Measurements from ENCODE around the gene UXS1. TPM values are rescaled to one million over a fixed set of nuclear protein-coding genes. Genes with fewer than 3 reads are reported as not detected.

UXS1 gene
- polyA plus RNA-seq, 1 donor from 2014 or later = 19.1 TPM

- Histone ChIP-seq H3K9ac (ENCODE audit: low read length) (no peak overlapping the region), H3K4me2 (ENCODE audit: low read length) (no peak overlapping the region), H3K27ac (ENCODE audit: low read length) (no peak overlapping the region), H3K27me3 (ENCODE audit: insufficient read depth, low read depth, low read length) (peaks cover 18% of the 10 kb centered on the region), H3K9me2 (ENCODE audit: insufficient read depth, low read length) (no peaks in the 10 kb centered on the region), H3F3A (ENCODE audit: insufficient read depth, low read length, poor library complexity, severe bottlenecking) (no peaks in the 10 kb centered on the region), H4K20me1 (ENCODE audit: insufficient read depth) (no peaks in the 10 kb centered on the region), H3K9me3 (ENCODE audit: low read length) (no peaks in the 10 kb centered on the region), H3K36me3 (ENCODE audit: insufficient read depth, low read length) (no peaks in the 10 kb centered on the region), H3K4me3 (ENCODE audit: low read length) (no peak overlapping the region), H2AFZ (ENCODE audit: low read depth, low read length) (no peak overlapping the region), H3K79me2 (replicated peaks; ENCODE audit: insufficient read depth, low read length) (no peaks in the 10 kb centered on the region)
- TF ChIP-seq MXI1 (conservative IDR thresholded peaks at IDR 0.05; ENCODE audit: poor library complexity, severe bottlenecking) = no peak
- TF ChIP-seq EP300 (conservative IDR thresholded peaks at IDR 0.05; ENCODE audit: poor library complexity, severe bottlenecking) = no peak
These were observed 132.3 kb downstream of the UXS1 start for GRCh38 chr2:106061611-106062349.

- no peak for TF ChIP-seq SMC3 (conservative IDR thresholded peaks at IDR 0.05; ENCODE audit: poor library complexity)
- no peak for TF ChIP-seq EP300 (conservative IDR thresholded peaks at IDR 0.05; ENCODE audit: poor library complexity, severe bottlenecking)
- no peak for TF ChIP-seq MXI1 (conservative IDR thresholded peaks at IDR 0.05; ENCODE audit: poor library complexity, severe bottlenecking)
- TF ChIP-seq RAD21 (conservative IDR thresholded peaks at IDR 0.05) = no peak
- no peak for TF ChIP-seq POLR2AphosphoS5 (IDR thresholded peaks at IDR 0.05)
- no peak for TF ChIP-seq EZH2 (IDR thresholded peaks at IDR 0.05; ENCODE audit: borderline replicate concordance, insufficient read depth, low read length, poor library complexity, severe bottlenecking)
- TF ChIP-seq TAF1 (IDR thresholded peaks at IDR 0.05; ENCODE audit: low read depth) = no peak
- no peak for TF ChIP-seq REST (IDR thresholded peaks at IDR 0.05; ENCODE audit: borderline replicate concordance)
- TF ChIP-seq CTCF (IDR thresholded peaks at IDR 0.05; ENCODE audit: poor library complexity, severe bottlenecking) = no peak
- H3K27me3 ChIP-seq (ENCODE audit: insufficient read depth, low read depth, low read length) = no peaks in the 10 kb centered on the region
- H3F3A ChIP-seq (ENCODE audit: insufficient read depth, low read length, poor library complexity, severe bottlenecking) = no peaks in the 10 kb centered on the region
These were observed 134.6 kb downstream of the UXS1 start for GRCh38 chr2:106059416-106060065.

More at GRCh38 chr2:106059416-106060065, 134.6 kb downstream of the UXS1 start:
- Histone ChIP-seq H3K9me2 (ENCODE audit: insufficient read depth, low read length) (no peaks in the 10 kb centered on the region), H3K27ac (ENCODE audit: low read length) (no peak overlapping the region), H3K9ac (ENCODE audit: low read length) (no peak overlapping the region), H3K36me3 (ENCODE audit: insufficient read depth, low read length) (no peaks in the 10 kb centered on the region), H3K4me2 (ENCODE audit: low read length) (no peak overlapping the region), H3K79me2 (replicated peaks; ENCODE audit: insufficient read depth, low read length) (no peaks in the 10 kb centered on the region), H2AFZ (ENCODE audit: low read depth, low read length) (no peak overlapping the region), H4K20me1 (ENCODE audit: insufficient read depth) (no peaks in the 10 kb centered on the region), H3K9me3 (ENCODE audit: low read length) (no peaks in the 10 kb centered on the region), H3K4me3 (ENCODE audit: low read length) (no peak overlapping the region)
